ENCODE results near the gene ACAN.

The ACAN gene

GRCh38 chr15:88858934-88859333, 55.7 kb downstream of the ACAN start:
- Mint-ChIP-seq H3K27me3 (peaks cover 11% of the 10 kb centered on the region), H3K4me3 (no peak overlapping the region), H3K4me1 (no peaks in the 10 kb centered on the region), H3K9me3 (peaks cover 10% of the 10 kb centered on the region), H3K36me3 (ENCODE audit: insufficient read depth) (no peaks in the 10 kb centered on the region), H3K27ac (ENCODE audit: low read depth) (no peak overlapping the region)
- no peak for ATAC-seq (replicated peaks; ENCODE audit: extremely low read depth, poor library complexity, severe bottlenecking)
- no peak for DNase-seq (ENCODE audit: low spot score in 2 of 2)

- no peak for ATAC-seq (replicated peaks; ENCODE audit: extremely low read depth, poor library complexity, severe bottlenecking)
Observed at GRCh38 chr15:88859550-88859949, 56.3 kb downstream of the ACAN start.

GRCh38 chr15:88860212-88860611, 57.0 kb downstream of the ACAN start:
- DNase-seq (ENCODE audit: low spot score in 2 of 2) (no peak), ATAC-seq (replicated peaks; ENCODE audit: extremely low read depth, poor library complexity, severe bottlenecking) (no peak)
- Mint-ChIP-seq H3K27ac (ENCODE audit: low read depth) (no peak overlapping the region), H3K4me3 (no peak overlapping the region), H3K27me3 (peaks cover 11% of the 10 kb centered on the region), H3K9me3 (no peaks in the 10 kb centered on the region), H3K36me3 (ENCODE audit: insufficient read depth) (no peaks in the 10 kb centered on the region), H3K4me1 (no peaks in the 10 kb centered on the region)

More at GRCh38 chr15:88859550-88859949, 56.3 kb downstream of the ACAN start:
- H3K27ac Mint-ChIP-seq (ENCODE audit: low read depth), result no peak overlapping the region
- H3K9me3 Mint-ChIP-seq, result peaks cover 6% of the 10 kb centered on the region
- no peaks in the 10 kb centered on the region for H3K36me3 Mint-ChIP-seq (ENCODE audit: insufficient read depth)
- no peak overlapping the region for H3K4me3 Mint-ChIP-seq
- peaks cover 11% of the 10 kb centered on the region for H3K27me3 Mint-ChIP-seq
- H3K4me1 Mint-ChIP-seq, result no peaks in the 10 kb centered on the region
- no peak for DNase-seq (ENCODE audit: low spot score in 2 of 2)

GRCh38 chr15:88863412-88863811, 60.2 kb downstream of the ACAN start:
- no peaks in the 10 kb centered on the region for H3K4me1 Mint-ChIP-seq
- no peaks in the 10 kb centered on the region for H3K9me3 Mint-ChIP-seq
- no peak overlapping the region for H3K4me3 Mint-ChIP-seq
- DNase-seq (ENCODE audit: low spot score in 2 of 2), result no peak
- no peak overlapping the region for H3K27ac Mint-ChIP-seq (ENCODE audit: low read depth)
- no peak for ATAC-seq (replicated peaks; ENCODE audit: extremely low read depth, poor library complexity, severe bottlenecking)
- peaks cover 2% of the 10 kb centered on the region for H3K36me3 Mint-ChIP-seq (ENCODE audit: insufficient read depth)
- H3K27me3 Mint-ChIP-seq, result peaks cover 19% of the 10 kb centered on the region

GRCh38 chr15:88864861-88865497, 61.7 kb downstream of the ACAN start:
- DNase-seq (ENCODE audit: low spot score in 2 of 2), result no peak
- Mint-ChIP-seq H3K4me1 (no peaks in the 10 kb centered on the region), H3K27me3 (peaks cover 8% of the 10 kb centered on the region), H3K4me3 (no peak overlapping the region), H3K36me3 (ENCODE audit: insufficient read depth) (peaks cover 2% of the 10 kb centered on the region), H3K27ac (ENCODE audit: low read depth) (no peak overlapping the region), H3K9me3 (no peaks in the 10 kb centered on the region)
- ATAC-seq (replicated peaks; ENCODE audit: extremely low read depth, poor library complexity, severe bottlenecking), result no peak

GRCh38 chr15:88865498-88866099, 62.4 kb downstream of the ACAN start:
- ATAC-seq (replicated peaks; ENCODE audit: extremely low read depth, poor library complexity, severe bottlenecking) (no peak), DNase-seq (ENCODE audit: low spot score in 2 of 2) (no peak)
- no peaks in the 10 kb centered on the region for H3K9me3 Mint-ChIP-seq
- no peak overlapping the region for H3K4me3 Mint-ChIP-seq
- H3K27ac Mint-ChIP-seq (ENCODE audit: low read depth), result no peak overlapping the region
- no peaks in the 10 kb centered on the region for H3K4me1 Mint-ChIP-seq
- peaks cover 2% of the 10 kb centered on the region for H3K36me3 Mint-ChIP-seq (ENCODE audit: insufficient read depth)
- peaks cover 8% of the 10 kb centered on the region for H3K27me3 Mint-ChIP-seq

- H3K27ac Mint-ChIP-seq (ENCODE audit: low read depth), result no peak overlapping the region
- no peaks in the 10 kb centered on the region for H3K9me3 Mint-ChIP-seq
- peaks cover 2% of the 10 kb centered on the region for H3K36me3 Mint-ChIP-seq (ENCODE audit: insufficient read depth)
- peaks cover 15% of the 10 kb centered on the region for H3K27me3 Mint-ChIP-seq
- H3K4me1 Mint-ChIP-seq, result no peaks in the 10 kb centered on the region
- H3K4me3 Mint-ChIP-seq, result no peak overlapping the region
- ATAC-seq (replicated peaks; ENCODE audit: extremely low read depth, poor library complexity, severe bottlenecking), result no peak
- DNase-seq (ENCODE audit: low spot score in 2 of 2), result no peak
Observed at GRCh38 chr15:88866295-88866881, 63.2 kb downstream of the ACAN start.

GRCh38 chr15:88871313-88871712, 68.1 kb downstream of the ACAN start:
- Mint-ChIP-seq H3K9me3 (no peaks in the 10 kb centered on the region), H3K36me3 (ENCODE audit: insufficient read depth) (peaks cover 3% of the 10 kb centered on the region), H3K27ac (ENCODE audit: low read depth) (no peak overlapping the region), H3K27me3 (peaks cover 21% of the 10 kb centered on the region), H3K4me1 (no peaks in the 10 kb centered on the region), H3K4me3 (no peak overlapping the region)
- no peak for ATAC-seq (replicated peaks; ENCODE audit: extremely low read depth, poor library complexity, severe bottlenecking)
- no peak for DNase-seq (ENCODE audit: low spot score in 2 of 2)

- Mint-ChIP-seq H3K27ac (ENCODE audit: low read depth) (no peak overlapping the region), H3K9me3 (no peaks in the 10 kb centered on the region), H3K4me1 (no peaks in the 10 kb centered on the region), H3K27me3 (peaks cover 18% of the 10 kb centered on the region), H3K36me3 (ENCODE audit: insufficient read depth) (peaks cover 5% of the 10 kb centered on the region), H3K4me3 (no peak overlapping the region)
- ATAC-seq (replicated peaks; ENCODE audit: extremely low read depth, poor library complexity, severe bottlenecking), result no peak
- DNase-seq (ENCODE audit: low spot score in 2 of 2), result no peak
Observed at GRCh38 chr15:88872106-88872505, 68.9 kb downstream of the ACAN start.

- no peak overlapping the region for H3K27ac Mint-ChIP-seq (ENCODE audit: low read depth)
- H3K4me3 Mint-ChIP-seq, result no peak overlapping the region
- ATAC-seq (replicated peaks; ENCODE audit: extremely low read depth, poor library complexity, severe bottlenecking), result no peak
- H3K4me1 Mint-ChIP-seq, result no peaks in the 10 kb centered on the region
- DNase-seq (ENCODE audit: low spot score in 2 of 2), result no peak
- H3K36me3 Mint-ChIP-seq (ENCODE audit: insufficient read depth), result peaks cover 4% of the 10 kb centered on the region
- no peaks in the 10 kb centered on the region for H3K9me3 Mint-ChIP-seq
- peaks cover 18% of the 10 kb centered on the region for H3K27me3 Mint-ChIP-seq
Observed at GRCh38 chr15:88872706-88873105, 69.5 kb downstream of the ACAN start.

- H3K4me1 Mint-ChIP-seq, result no peaks in the 10 kb centered on the region
- H3K27me3 Mint-ChIP-seq, result peaks cover 18% of the 10 kb centered on the region
- H3K4me3 Mint-ChIP-seq, result no peak overlapping the region
- H3K36me3 Mint-ChIP-seq (ENCODE audit: insufficient read depth), result peaks cover 3% of the 10 kb centered on the region
- no peaks in the 10 kb centered on the region for H3K9me3 Mint-ChIP-seq
- DNase-seq (ENCODE audit: low spot score in 2 of 2) (no peak), ATAC-seq (replicated peaks; ENCODE audit: extremely low read depth, poor library complexity, severe bottlenecking) (no peak)
- H3K27ac Mint-ChIP-seq (ENCODE audit: low read depth), result no peak overlapping the region
Observed at GRCh38 chr15:88873786-88874185, 70.5 kb downstream of the ACAN start.

- H3K27ac Mint-ChIP-seq (ENCODE audit: low read depth), result no peak overlapping the region
- DNase-seq (ENCODE audit: low spot score in 2 of 2) (no peak), ATAC-seq (replicated peaks; ENCODE audit: extremely low read depth, poor library complexity, severe bottlenecking) (no peak)
- no peaks in the 10 kb centered on the region for H3K4me1 Mint-ChIP-seq
- peaks cover 18% of the 10 kb centered on the region for H3K27me3 Mint-ChIP-seq
- peaks cover 3% of the 10 kb centered on the region for H3K36me3 Mint-ChIP-seq (ENCODE audit: insufficient read depth)
- no peaks in the 10 kb centered on the region for H3K9me3 Mint-ChIP-seq
- no peak overlapping the region for H3K4me3 Mint-ChIP-seq
Observed at GRCh38 chr15:88874275-88874674, 71.0 kb downstream of the ACAN start.

GRCh38 chr15:88874684-88875083, 71.4 kb downstream of the ACAN start:
- H3K27me3 Mint-ChIP-seq, result peaks cover 18% of the 10 kb centered on the region
- ATAC-seq (replicated peaks; ENCODE audit: extremely low read depth, poor library complexity, severe bottlenecking) (no peak), DNase-seq (ENCODE audit: low spot score in 2 of 2) (no peak)
- H3K36me3 Mint-ChIP-seq (ENCODE audit: insufficient read depth), result peaks cover 3% of the 10 kb centered on the region
- no peak overlapping the region for H3K4me3 Mint-ChIP-seq
- H3K4me1 Mint-ChIP-seq, result no peaks in the 10 kb centered on the region
- H3K9me3 Mint-ChIP-seq, result no peaks in the 10 kb centered on the region
- H3K27ac Mint-ChIP-seq (ENCODE audit: low read depth), result no peak overlapping the region

All from central memory CD8-positive, alpha-beta T cell (primary cell).